Gastrocnemius medialis (tissue), 4 donors: ENCODE measurements around the gene C4BPA.

Experiments used
- POLR2A ChIP-seq, 2 donors: fragments of 450-650 bp; IDR thresholded peaks; one replicate each; pipeline ENCODE4 v1.6.1; 2017; ENCODE audit warnings: antibody characterized with exemption in 2 of 2, mild to moderate bottlenecking in 2 of 2, moderate library complexity in 2 of 2
- TF ChIP-seq, protein P1 (sequence below), 5 experiments: fragments of 450-650 bp in 3 of 5; fragments of 200-600 bp in 2 of 5; sonication (generic) in 2 of 5; IDR thresholded peaks in 4 of 5; conservative IDR thresholded peaks in 1 of 5; 1 replicate in 4 of 5; 2 replicates in 1 of 5; pipeline ENCODE4 v1.5.1; 2016 to 2019; ENCODE audit warnings: antibody characterized with exemption in 5 of 5, mild to moderate bottlenecking in 3 of 5, moderate library complexity in 3 of 5

GRCh38 chr1:207102659-207103058, 1.4 kb upstream of the C4BPA start:
- TF ChIP-seq, protein P1, sequence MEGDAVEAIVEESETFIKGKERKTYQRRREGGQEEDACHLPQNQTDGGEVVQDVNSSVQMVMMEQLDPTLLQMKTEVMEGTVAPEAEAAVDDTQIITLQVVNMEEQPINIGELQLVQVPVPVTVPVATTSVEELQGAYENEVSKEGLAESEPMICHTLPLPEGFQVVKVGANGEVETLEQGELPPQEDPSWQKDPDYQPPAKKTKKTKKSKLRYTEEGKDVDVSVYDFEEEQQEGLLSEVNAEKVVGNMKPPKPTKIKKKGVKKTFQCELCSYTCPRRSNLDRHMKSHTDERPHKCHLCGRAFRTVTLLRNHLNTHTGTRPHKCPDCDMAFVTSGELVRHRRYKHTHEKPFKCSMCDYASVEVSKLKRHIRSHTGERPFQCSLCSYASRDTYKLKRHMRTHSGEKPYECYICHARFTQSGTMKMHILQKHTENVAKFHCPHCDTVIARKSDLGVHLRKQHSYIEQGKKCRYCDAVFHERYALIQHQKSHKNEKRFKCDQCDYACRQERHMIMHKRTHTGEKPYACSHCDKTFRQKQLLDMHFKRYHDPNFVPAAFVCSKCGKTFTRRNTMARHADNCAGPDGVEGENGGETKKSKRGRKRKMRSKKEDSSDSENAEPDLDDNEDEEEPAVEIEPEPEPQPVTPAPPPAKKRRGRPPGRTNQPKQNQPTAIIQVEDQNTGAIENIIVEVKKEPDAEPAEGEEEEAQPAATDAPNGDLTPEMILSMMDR (IDR thresholded peaks at IDR 0.05 in 4 of 5, conservative IDR thresholded peaks at IDR 0.05 in 1 of 5) = no peak
- TF ChIP-seq POLR2A (IDR thresholded peaks at IDR 0.05) = no peak
